A204.1 (cell line): ENCODE measurements around the gene IFITM2.
"Not testable (repeated sequence)": the region's sequence is repeated elsewhere in the genome, so short reads cannot be mapped to it uniquely, and the experiment has no call there.

Experiments used
- FAIRE-seq: peaks from 2 replicates; lab custom pipeline; 2012; peaks lifted over from hg19 to GRCh38; lab: Jason Lieb, UNC

IFITM2 gene

GRCh38 chr11:281486-282161 lies 26.0 kb upstream of the IFITM2 start:
- no peak for FAIRE-seq

GRCh38 chr11:282171-282570 lies 25.4 kb upstream of the IFITM2 start:
- FAIRE-seq, result no peak

DNA sequence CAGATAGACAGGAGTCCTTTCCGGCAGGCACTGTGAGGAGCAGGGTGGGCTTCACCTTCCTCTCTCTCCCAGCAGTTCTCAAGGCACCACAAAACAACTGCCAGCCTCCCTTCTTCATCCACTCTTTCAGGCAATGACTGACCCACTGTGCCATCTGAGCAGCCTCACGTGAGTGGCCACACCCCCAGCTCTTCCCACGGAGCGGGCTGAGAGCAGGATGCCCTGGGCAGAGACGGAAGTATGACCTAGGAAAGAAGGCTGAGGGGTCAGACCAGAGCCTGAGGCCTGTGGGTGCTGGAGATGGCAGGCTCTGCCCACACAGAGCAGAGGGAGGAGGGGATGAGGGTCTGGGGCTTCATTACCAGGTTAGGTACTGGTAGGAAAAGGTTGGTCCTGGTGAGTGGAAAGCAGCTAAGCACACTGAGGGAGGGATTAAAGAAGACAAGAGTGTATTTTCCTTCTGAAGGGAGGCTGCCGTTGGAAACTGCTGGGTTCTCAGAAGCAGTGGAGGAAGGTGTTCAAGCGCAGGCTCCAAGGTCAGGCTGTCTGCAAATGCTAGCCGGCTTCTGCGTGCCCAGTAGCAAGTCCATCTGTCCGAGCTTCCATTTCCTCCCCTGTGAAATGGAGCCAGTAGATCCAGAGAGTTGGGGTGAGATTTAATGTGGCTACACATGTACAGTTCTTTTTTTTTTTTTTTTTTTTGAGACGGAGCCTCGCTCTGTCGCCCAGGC lies 24.8 kb upstream of the IFITM2 start:
- no peak for FAIRE-seq

DNA sequence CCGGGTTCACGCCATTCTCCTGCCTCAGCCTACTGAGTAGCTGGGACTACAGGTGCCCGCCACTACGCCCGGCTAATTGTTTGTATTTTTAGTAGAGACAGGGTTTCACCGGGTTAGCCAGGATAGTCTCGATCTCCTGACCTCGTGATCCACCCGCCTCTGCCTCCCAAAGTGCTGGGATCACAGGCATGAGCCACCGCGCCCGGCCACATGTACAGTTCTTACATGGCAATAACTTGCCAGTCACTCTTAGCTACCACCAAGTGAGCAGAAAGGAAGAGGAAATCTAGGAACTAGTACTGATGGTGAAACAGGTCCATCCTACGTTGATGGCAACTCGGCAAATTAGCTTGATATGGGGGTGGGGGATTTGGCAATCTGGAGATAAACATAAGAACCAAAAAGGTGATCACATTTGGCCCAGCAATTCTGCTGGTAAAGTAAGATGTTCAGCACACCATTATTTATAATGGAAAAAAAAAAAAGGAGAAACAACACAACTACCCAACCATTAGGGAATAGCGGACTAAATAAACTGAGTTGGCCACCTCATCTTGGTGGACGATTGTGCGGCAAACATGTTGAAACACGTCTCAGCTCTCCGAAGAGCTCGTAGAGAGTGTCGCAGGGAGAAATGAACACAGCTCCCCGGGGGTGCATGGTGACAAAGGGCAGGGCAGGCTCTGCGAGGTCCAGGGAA lies 24.1 kb upstream of the IFITM2 start:
- no peak for FAIRE-seq

GRCh38 chr11:284105-285020 lies 23.3 kb upstream of the IFITM2 start:
- FAIRE-seq, result no peak

DNA sequence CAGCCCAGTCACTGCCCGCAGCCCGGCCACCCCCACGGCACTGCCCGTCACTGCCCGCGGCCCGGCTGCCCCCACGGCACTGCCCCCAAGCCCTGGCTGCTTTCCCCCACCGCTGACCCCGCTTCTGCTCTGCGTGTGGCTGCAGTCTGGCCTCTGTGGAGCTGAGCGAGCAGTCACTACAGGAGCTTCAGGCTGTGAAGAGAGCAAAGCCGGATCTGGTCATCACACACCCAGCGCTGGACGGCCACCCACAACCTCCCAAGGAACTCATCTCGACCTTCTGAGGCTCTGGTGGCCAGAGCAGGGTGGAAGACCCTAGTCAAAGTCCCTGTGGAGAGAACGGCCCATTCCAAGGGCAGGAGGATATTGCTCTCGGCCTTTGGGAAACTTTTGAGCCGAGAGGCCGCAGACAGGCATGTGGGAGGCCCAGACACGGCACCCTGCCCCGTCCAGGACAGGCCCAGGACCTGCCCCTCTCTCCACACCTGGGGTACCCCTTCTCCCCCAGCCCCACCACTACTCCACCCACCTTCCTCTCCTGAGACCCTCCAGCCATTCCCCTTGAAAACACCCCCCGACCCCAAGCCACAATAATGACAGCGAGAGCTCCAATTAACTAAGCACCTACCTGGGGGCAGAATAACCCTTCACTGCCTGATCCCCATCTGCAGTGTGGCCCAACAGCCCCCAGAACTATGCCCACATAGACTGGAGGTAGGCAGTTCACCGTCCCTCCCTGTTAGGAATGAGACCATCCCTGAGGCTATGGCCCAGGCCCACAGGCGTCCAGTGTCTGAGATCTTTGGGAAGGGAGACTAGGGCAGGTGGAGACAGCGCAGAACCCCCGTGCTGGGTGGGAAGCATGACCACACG lies 22.4 kb upstream of the IFITM2 start:
- no peak for FAIRE-seq

DNA sequence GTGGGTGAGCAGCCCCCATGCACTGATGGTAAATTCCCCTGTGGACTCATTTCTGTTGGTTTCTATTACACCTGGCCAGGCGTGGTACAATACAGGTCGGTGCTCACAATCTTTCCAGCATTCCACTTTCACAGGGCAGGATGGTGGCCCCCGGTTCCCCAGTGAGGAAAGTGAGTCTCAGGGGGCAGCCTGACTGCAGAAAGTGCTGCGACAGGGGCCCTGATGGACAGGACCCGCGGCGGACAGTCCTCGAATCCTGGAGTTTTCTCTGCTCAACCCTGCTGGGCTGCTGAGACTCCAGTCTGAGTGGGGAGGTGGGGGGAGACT lies 21.8 kb upstream of the IFITM2 start:
- FAIRE-seq, result no peak

DNA sequence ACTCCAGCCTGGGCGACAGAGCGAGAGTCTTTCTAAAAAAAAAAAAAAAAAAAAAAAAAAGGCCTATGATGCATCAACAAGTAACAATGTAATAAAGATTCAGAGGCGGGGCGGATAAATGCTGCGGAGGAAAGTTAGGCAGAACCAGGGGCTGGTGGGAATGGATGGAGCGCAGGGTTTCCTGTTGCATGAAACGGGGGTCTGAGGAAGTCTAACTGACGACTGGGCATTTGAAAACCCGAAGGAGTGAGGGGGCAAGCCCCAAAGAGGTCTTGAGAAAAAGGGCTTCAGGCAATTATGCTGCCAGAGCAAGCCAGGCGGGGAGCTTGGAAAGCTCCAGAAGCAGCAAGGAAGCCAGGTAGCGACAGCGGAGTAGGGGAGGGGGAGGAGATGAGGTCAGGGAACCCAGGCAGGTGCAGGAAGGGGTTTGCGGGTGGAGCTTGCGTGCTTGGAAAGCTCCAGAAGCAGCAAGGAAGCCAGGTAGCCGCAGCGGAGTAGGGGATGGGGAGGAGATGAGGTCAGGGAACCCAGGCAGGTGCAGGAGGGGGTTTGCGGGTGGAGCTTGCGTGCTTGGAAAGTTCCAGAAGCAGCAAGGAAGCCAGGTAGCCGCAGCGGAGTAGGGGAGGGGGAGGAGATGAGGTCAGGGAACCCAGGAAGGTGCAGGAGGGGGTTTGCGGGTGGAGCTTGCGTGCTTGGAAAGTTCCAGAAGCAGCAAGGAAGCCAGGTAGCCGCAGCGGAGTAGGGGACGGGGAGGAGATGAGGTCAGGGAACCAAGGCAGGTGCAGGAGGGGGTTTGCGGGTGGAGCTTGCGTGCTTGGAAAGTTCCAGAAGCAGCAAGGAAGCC lies 20.4 kb upstream of the IFITM2 start:
- FAIRE-seq, result not testable (repeated sequence)

DNA sequence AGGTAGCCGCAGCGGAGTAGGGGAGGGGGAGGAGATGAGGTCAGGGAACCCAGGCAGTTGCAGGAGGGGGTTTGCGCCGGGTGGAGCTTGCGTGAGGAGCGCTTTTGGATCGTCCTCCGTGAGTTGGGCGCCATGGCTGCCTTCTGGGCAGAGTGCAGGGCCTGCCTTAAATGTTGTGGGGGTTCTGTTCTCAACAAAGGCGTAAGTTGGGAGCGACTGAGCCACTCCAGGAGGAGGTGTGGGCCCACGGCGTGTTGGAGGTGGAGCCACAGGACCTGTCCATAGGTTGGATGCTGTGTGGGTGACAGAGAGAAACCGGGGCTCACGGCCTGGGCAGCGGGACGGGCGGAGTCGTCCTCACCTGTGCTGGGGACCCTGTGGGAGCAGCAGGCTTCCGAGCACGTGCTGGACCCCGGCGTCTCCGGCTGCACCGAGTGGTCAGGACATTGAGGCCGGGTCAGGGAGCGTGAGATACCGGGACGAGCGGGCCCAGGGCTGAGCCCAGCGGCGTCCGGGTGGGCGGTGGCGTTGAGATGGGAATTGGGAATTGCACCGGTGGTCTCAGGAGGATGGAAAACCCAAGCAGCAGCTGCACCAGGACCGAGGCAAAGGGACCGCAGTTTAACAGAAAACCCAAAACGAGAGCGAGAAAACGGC lies 19.7 kb upstream of the IFITM2 start:
- no peak for FAIRE-seq

DNA sequence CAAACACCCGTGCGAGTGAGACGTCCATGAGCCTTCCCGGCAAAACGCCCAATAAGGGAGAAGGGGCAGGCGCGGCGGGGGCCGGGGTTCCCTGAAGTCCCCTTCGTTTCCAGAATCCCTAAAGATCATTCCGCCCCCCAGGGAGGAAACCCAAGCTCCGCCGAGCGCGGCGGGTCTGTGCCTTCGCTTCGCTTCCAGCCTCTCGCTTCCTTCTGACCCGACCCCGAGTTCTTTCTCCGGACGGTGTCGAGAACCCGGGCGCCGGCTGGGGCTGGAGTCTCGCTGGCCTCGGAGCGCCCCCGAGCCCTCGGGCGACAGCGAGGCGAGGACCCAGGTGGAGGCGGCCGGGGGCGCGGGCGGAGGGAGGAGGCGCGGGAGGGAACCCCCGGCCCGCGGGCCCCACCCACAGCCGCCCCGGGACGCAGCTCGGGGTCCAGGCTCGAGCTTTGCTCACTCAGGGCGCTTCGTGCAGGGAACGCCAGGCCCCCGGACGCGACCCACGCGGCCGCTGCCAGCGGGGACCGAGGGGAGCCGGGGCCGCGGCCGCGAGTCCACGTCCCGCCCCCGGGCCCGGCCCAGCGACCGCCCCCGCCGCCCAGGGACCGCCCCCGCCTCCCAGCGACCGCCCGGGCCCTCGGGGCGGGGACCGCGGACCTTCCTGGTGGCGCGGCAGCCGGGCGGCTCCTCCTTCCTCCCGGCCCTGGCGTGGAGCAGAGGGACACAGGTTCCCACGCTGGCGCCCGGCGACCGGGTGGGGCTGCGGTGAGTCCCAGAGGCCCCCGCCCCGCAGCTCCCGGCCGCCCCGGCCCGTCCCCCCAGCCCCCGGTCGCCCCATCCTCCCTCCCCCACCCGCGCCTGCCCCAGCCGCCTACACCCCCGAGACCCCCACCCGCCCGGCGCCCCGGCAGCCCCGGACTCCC lies 18.9 kb upstream of the IFITM2 start, which contains the start of gene PGGHG:
TSS of gene PGGHG (plus strand) at position 649 of the 920 bp plus-strand sequence. CDS start 691 bp downstream, outside the sequence.
- no peak for FAIRE-seq

DNA sequence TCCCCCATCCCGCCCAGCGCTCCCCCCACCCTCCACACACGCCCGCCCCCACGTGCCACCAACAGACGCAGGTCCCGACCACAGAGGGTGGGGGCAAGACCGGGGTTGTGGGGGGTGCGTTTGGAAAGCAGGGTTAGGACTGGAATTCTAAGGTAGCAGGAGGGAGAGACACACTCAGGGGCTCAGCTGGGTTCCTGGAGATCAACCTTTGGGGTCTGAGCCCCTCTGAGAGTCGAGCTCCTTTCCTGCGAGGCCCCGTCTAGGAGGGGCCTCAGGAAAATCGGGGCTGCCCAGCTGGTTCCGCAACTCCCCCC lies 18.3 kb upstream of the IFITM2 start:
- no peak for FAIRE-seq

GRCh38 chr11:289712-290620 lies 17.6 kb upstream of the IFITM2 start:
- no peak for FAIRE-seq

- no peak for FAIRE-seq
Measured at GRCh38 chr11:290621-291231, 16.9 kb upstream of the IFITM2 start.

DNA sequence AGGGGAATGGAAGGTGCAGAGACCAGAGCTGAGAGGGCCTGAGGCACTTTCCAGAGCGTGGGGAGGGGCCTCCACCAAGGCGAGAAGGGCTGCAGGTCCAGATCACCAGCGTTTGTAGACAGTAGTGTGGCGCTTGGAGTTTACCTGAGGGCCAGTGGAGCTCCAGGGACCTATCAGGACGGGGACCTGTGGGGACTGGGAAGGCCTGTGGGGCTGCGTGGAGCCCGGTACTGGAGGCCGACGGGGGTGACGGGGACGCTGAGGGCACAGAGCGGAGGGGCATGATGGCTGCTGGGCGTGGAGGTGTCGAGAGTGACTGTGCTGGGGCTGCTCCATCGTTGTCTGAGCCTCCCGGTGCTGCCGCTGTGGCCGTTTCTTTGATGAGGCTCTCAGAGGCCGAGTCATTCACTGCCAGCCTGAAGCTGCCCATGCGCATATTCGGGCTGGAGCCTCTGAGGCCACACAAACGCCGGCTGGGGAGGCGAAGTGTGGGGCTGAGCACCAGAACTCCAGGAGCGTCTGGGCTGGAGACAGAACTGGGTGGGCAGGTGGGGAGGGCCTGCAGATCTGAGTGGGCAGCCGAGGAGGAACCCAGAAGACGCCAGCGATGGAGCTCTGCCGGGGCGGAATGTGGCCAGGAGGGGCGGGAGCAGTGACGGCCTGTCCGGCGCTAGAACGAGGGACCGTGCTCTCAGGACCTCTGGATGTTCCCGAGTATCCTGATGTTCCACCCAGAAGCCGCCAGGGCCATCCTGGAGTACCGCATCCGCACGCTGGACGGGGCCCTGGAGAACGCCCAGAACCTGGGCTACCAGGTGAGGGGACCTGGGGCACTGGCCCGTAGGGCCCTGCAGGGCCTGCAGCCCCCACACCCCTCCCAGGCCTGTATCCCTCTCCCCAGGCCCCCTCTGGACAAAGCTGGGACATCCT lies 16.1 kb upstream of the IFITM2 start:
- FAIRE-seq, result no peak

- FAIRE-seq, result no peak
Measured at GRCh38 chr11:292211-293121, 15.2 kb upstream of the IFITM2 start.
